SK-N-DZ (cell line): ENCODE data around the gene RGP1.

ENCODE experiments used
- DNase-seq: peaks from one replicate; pipeline ENCODE4 v3.0.0-alpha.2; 2015; ENCODE audit warnings: low spot score

RGP1 gene

DNA sequence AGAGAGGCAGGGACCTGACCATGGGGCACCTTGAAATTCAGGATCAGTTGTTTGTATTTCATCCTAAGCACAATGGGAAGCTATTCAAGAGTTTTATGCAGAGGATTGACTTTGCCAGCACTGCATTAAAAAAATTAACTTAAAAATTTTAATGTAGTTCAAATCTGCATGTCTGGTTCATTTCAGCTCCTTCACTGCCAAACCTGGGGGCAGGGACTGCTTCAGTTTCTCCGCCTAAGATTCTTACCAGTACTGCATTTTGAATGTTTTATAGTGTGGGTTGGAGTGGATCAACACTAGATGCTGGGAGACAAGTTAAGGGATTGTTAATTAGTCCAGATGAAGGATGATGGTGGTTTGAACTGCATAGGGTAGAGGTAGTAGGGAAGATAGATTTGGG is 20.7 kb downstream of the RGP1 start:
- DNase-seq: no peak

DNA sequence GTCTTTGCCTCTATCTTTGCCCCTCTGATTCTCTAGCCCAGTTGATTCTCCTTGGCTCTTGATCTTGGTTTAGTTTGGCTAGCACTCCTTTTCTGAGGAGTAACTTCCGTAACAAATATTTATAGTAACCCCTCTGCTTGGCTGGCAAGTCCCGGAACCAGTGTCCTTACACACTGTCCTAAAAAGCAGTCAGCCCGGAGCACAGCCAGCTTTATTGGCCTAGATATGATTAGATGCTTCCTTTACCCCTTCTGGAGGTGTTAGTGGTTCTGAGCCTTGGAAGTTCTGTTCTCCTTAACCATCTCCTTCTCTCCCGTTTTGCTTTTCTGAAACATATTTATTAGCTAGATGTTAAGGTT is 22.0 kb downstream of the RGP1 start:
- no peak for DNase-seq

GRCh38 chr9:35771534-35771933 is 22.4 kb downstream of the RGP1 start:
- no peak for DNase-seq

GRCh38 chr9:35771943-35772342 is 22.9 kb downstream of the RGP1 start:
- no peak for DNase-seq

GRCh38 chr9:35774907-35775635 is 26.0 kb downstream of the RGP1 start:
- DNase-seq: no peak

DNA sequence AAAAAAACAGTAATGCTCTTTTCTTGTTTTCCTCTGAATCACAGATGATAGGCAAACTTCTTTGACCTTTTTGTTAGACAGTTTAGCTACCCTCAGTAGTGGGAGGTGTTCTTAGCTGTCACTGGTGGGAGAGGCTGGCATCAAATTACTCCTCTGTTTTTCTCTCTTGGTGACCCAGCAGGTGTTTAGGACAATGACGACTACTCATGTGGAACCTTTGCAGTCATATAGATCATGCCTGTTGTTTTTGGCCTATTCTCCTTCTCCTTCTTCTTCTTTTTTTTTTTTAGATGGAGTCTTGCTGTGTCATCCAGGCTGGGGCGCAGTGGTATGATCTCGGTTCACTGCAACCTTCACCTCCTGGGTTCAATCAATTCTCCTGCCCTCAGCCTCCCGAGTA is 26.9 kb downstream of the RGP1 start:
- DNase-seq: no peak

GRCh38 chr9:35778496-35778895 is 29.4 kb downstream of the RGP1 start:
- DNase-seq: no peak

DNA sequence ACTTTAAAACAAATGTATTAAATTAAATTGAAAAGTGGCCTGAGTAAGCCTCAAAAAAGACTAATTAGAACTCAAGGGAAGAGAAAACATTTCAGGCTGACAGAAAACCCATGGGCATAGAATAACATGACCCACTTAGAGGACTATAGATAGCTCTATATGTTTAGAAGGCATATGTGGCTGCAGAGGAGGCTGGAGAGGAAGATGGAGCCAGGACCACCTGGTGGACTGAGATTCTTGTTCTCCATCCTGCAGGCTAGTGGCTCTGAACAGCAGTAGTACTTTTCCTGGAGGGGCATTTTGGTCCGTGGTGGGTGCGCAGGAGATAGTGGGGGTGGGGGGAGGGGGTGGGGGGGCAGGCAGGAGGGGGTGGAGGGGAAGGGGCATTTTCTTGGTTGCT is 32.0 kb downstream of the RGP1 start:
- DNase-seq: no peak

GRCh38 chr9:35783418-35783817 is 34.3 kb downstream of the RGP1 start:
- DNase-seq: no peak

- DNase-seq: no peak
These were observed 40.5 kb downstream of the RGP1 start for GRCh38 chr9:35789541-35789940.

GRCh38 chr9:35790025-35790384 is 40.9 kb downstream of the RGP1 start:
- no peak for DNase-seq

DNA sequence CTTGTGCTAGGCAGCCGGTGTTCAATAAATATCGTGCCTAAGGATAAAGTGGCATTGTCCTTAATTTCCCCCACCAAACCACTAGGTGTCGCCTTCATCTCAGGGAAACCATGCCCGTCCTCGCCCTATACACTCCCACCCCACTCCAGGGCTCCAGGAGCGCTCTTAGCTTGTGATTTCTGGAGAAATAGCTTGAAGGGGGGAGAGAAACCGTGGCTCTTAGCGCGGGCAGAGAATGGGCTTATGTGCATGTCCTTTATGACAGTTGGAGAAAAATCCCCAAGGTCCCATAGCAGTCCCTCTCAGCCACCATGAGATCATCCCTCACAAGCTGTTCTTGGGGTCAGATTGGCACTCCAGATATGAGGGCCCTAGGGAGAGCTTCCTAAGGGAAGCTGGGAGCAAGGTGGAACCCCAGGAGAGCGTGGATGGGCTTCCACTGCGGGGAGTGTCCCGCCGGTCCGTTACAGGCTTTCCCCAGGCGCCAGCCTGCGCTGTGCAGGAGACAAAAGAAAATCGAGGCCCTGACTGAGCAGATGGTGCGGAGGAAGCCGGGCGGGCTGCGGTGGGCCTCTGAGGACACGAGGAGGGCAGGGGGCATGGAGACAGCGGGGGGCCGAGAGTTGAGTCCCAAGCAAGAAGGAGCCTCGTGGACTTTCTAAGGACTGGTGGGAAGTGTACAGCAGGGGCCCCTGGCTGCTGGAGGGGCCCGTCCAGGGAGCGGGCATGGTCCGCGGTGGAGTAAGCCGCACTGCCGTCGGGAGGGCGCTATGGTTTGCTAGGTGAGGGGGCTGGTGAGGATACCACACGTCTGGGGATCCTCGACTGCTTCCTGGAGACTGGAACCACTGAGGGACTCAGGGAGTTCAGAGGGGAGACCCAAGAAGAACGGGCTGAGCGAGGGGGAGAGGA is 41.6 kb downstream of the RGP1 start:
- DNase-seq: peak; percentile 80

DNA sequence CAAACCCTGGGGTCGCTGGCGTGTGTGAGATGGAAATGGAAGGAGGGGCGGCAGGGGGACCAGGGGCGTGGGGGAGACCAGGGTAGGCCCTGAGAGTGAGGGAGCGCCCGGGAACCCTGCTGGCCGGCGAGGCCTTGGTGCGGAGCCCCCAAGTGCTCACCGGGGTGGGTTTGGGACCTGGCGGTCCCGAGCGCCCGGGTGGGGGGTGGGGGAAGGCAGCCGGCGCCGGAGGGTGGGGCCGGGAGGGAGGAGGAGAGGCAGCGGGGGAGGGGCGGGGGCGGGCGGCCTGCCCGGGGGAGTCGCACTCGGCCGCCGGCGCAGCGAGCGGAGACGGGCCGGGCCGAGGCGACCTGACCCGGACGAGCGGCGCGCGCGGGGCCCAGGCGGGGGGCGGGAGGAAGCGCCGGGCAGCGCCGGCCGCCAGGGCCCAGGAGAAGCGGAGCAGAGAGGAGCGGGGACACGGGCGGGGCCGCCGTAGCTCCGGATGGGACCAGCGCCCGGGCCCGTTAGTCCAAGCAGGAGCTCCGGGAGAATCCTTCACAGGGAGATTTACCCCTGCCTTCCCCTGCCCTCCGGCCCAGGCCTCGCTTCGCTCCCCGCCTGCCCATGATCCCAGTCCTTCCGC is 42.3 kb downstream of the RGP1 start, which contains the start of gene NPR2:
NPR2 (plus strand) TSS at position 295 of the 625 bp plus-strand sequence. CDS start 818 bp downstream, outside the sequence.
- DNase-seq: no peak

- DNase-seq: no peak
These were observed 43.1 kb downstream of the RGP1 start for GRCh38 chr9:35792024-35792813.

GRCh38 chr9:35792826-35793225 is 43.7 kb downstream of the RGP1 start:
- DNase-seq: no peak

DNA sequence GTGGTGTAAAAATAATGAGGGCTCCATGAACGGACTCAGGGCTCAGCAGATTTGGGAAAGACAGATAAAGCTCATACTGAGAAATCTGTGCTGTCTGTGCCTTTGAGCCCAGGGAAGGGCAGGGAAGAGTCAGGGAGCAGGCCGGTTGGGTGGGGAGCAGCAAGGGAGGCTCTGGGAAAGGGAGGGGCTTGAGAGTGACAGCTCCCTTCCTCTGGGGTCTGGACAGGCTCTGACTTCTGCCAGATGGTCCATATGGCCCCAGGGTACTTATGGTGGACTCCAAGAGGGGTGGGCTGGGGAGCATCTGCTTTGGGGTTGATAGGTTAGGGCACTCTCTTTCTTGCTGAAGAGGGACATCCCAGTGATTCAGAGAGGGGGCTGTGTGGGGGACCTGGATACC is 44.4 kb downstream of the RGP1 start:
- DNase-seq: peak; percentile 65

DNA sequence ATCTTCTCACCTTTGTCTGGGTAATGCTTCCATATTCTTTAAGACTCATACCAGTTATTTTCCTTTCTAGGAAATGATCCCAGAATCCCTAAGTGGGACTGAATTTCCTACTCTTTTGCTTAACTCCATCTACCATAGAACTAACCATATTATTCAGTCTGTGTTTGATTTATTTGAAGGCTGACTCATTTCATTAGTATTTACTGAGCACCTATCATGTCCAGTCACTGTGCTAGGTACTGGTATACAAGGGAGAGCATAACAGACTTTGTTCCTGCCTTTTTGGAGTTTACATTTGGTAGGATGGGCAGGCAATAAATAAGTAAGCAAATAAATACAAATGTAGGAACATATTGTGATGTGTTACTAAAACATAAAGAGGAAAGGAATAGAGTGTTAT is 46.6 kb downstream of the RGP1 start:
- no peak for DNase-seq

GRCh38 chr9:35797311-35798109 is 48.4 kb downstream of the RGP1 start:
- DNase-seq: no peak

GRCh38 chr9:35798658-35799374 is 49.7 kb downstream of the RGP1 start:
- peak; percentile 55 for DNase-seq

DNA sequence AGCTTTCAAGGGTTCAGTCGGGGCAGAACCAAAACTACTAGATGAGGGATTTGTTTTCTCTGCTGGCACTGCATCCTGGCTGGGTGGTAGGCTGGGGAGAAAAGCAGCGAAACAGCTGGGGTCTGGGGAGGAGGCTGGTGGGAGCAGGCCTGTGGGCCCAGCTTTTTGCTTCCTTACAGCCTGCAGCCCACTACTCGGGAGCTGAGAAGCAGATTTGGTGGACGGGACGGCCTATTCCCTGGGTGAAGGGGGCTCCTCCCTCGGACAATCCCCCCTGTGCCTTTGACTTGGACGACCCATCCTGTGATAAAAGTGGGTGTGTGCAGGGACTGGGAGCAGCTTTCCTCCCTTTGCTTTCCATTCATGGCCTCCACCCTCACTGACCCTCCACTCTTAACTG is 51.4 kb downstream of the RGP1 start:
- no peak for DNase-seq
